ENCODE data around the gene UMAD1. TPM values are rescaled to one million over a fixed set of nuclear protein-coding genes. Genes with fewer than 3 reads are reported as not detected.

Gene UMAD1
- total RNA-seq, 4 donors from 2014 or later, result 6.1 to 11.2 (median 9.3) TPM

- Histone ChIP-seq H3K36me3 (peaks cover 0 to 5% (median 0%) of the 10 kb centered on the region in 4 donors), H3K4me3 (no peak overlapping the region), H3K27me3 (no peaks in the 10 kb centered on the region), H3K27ac (replicated peaks in 1 of 4) (no peak overlapping the region), H3K4me1 (no peaks in the 10 kb centered on the region), H3K9me3 (no peaks in the 10 kb centered on the region)
- TF ChIP-seq POLR2A (IDR thresholded peaks at IDR 0.05; ENCODE audit: low read depth) (no peak), CTCF (IDR thresholded peaks at IDR 0.05) (no peak), POLR2AphosphoS5 (IDR thresholded peaks at IDR 0.05) (no peak), EP300 (IDR thresholded peaks at IDR 0.05) (no peak)
- WGBS, result 96% methylated on average over 1 of the region's 1 CpG
- DNase-seq (ENCODE audit: extremely low spot score), result no peak
- intact Hi-C loops (cut with DNase I), result no loop called here
Measured at GRCh38 chr7:7808626-7809025, 168.1 kb downstream of the UMAD1 start.

GRCh38 chr7:7810380-7810779 lies 169.8 kb downstream of the UMAD1 start:
- no peaks in the 10 kb centered on the region for H3K9me3 ChIP-seq
- H3K4me3 ChIP-seq, result no peak overlapping the region
- WGBS, result 100% methylated on average over 1 of the region's 1 CpG
- H3K36me3 ChIP-seq, result peaks cover 0 to 3% (median under 1%) of the 10 kb centered on the region in 4 donors
- H3K27me3 ChIP-seq, result no peaks in the 10 kb centered on the region
- DNase-seq (ENCODE audit: extremely low spot score), result no peak
- H3K27ac ChIP-seq (replicated peaks in 1 of 4), result no peak overlapping the region
- H3K4me1 ChIP-seq, result no peaks in the 10 kb centered on the region
- TF ChIP-seq EP300 (IDR thresholded peaks at IDR 0.05), result no peak
- intact Hi-C loops (cut with DNase I), result no loop called here

GRCh38 chr7:7810826-7811225 lies 170.3 kb downstream of the UMAD1 start:
- intact Hi-C loops (cut with DNase I), result no loop called here
- no peak for TF ChIP-seq EP300 (IDR thresholded peaks at IDR 0.05)
- TF ChIP-seq POLR2A (IDR thresholded peaks at IDR 0.05; ENCODE audit: low read depth), result no peak
- Histone ChIP-seq H3K9me3 (no peaks in the 10 kb centered on the region), H3K4me1 (no peaks in the 10 kb centered on the region), H3K27me3 (no peaks in the 10 kb centered on the region), H3K36me3 (peaks cover 0 to 4% (median 1%) of the 10 kb centered on the region in 4 donors), H3K4me3 (no peak overlapping the region), H3K27ac (replicated peaks in 1 of 4) (no peak overlapping the region)
- DNase-seq (ENCODE audit: extremely low spot score), result no peak
- WGBS, result 93% methylated on average over 2 of the region's 2 CpGs

- Histone ChIP-seq H3K9me3 (no peaks in the 10 kb centered on the region), H3K27ac (replicated peaks in 1 of 4) (no peak overlapping the region), H3K27me3 (no peaks in the 10 kb centered on the region), H3K36me3 (peaks cover 0 to 8% (median 2%) of the 10 kb centered on the region in 4 donors), H3K4me1 (no peaks in the 10 kb centered on the region), H3K4me3 (no peak overlapping the region)
- TF ChIP-seq CTCF (IDR thresholded peaks at IDR 0.05) (no peak), POLR2A (IDR thresholded peaks at IDR 0.05; ENCODE audit: low read depth) (no peak), EP300 (IDR thresholded peaks at IDR 0.05) (no peak), POLR2AphosphoS5 (IDR thresholded peaks at IDR 0.05) (no peak)
- WGBS, result 92% methylated on average over 1 of the region's 1 CpG
- no peak for DNase-seq (ENCODE audit: extremely low spot score)
- intact Hi-C loops (cut with DNase I), result no loop called here
Measured at GRCh38 chr7:7812112-7812511, 171.6 kb downstream of the UMAD1 start.

GRCh38 chr7:7815395-7815794 lies 174.8 kb downstream of the UMAD1 start:
- no peak overlapping the region for H3K4me3 ChIP-seq
- H3K4me1 ChIP-seq, result no peaks in the 10 kb centered on the region
- intact Hi-C loops (cut with DNase I), result no loop called here
- H3K9me3 ChIP-seq, result no peaks in the 10 kb centered on the region
- no peak overlapping the region for H3K27ac ChIP-seq (replicated peaks in 1 of 4)
- no peak for TF ChIP-seq CTCF (IDR thresholded peaks at IDR 0.05)
- TF ChIP-seq EP300 (IDR thresholded peaks at IDR 0.05), result no peak
- no peak for TF ChIP-seq POLR2AphosphoS5 (IDR thresholded peaks at IDR 0.05)
- TF ChIP-seq POLR2A (IDR thresholded peaks at IDR 0.05; ENCODE audit: low read depth), result no peak
- DNase-seq (ENCODE audit: extremely low spot score), result no peak
- peaks cover 0 to 8% (median 2%) of the 10 kb centered on the region in 4 donors for H3K36me3 ChIP-seq
- no peaks in the 10 kb centered on the region for H3K27me3 ChIP-seq
- 95% methylated on average over 1 of the region's 1 CpG for WGBS

GRCh38 chr7:7816084-7816483 lies 175.5 kb downstream of the UMAD1 start:
- TF ChIP-seq CTCF (IDR thresholded peaks at IDR 0.05) (no peak), EP300 (IDR thresholded peaks at IDR 0.05) (no peak), POLR2A (IDR thresholded peaks at IDR 0.05; ENCODE audit: low read depth) (no peak), POLR2AphosphoS5 (IDR thresholded peaks at IDR 0.05) (no peak)
- intact Hi-C loops (cut with DNase I), result no loop called here

More at GRCh38 chr7:7816084-7816483, 175.5 kb downstream of the UMAD1 start:
- Histone ChIP-seq H3K4me3 (no peak overlapping the region), H3K27me3 (no peaks in the 10 kb centered on the region), H3K27ac (replicated peaks in 1 of 4) (no peak overlapping the region), H3K9me3 (no peaks in the 10 kb centered on the region), H3K4me1 (no peaks in the 10 kb centered on the region), H3K36me3 (peaks cover 0 to 8% (median 2%) of the 10 kb centered on the region in 4 donors)
- 68% methylated on average over 7 of the region's 7 CpGs for WGBS
- no peak for DNase-seq (ENCODE audit: extremely low spot score)
